ENCODE measurements around the gene ADCYAP1R1. TPM values are rescaled to one million over a fixed set of nuclear protein-coding genes. Genes with fewer than 3 reads are reported as not detected.
A peak's percentile ranks its signal among the peaks of the same experiment; 100 is the strongest.

ADCYAP1R1 gene
- polyA plus RNA-seq, 3 donors = not detected

- Mint-ChIP-seq H3K27ac (peak overlapping the region in 1 of 7 donors; percentile 11), H3K9me3 (peaks cover 0 to 3% (median 0%) of the 10 kb centered on the region in 7 donors), H3K4me1 (no peaks in the 10 kb centered on the region), H3K36me3 (no peaks in the 10 kb centered on the region), H3K27me3 (ENCODE audit: low read depth in 3 of 3) (peaks cover 0 to 13% (median 4%) of the 10 kb centered on the region in 3 donors), H3K4me3 (no peak overlapping the region)
- no peaks in the 10 kb centered on the region for H3K27me3 ChIP-seq (ENCODE audit: control insufficient read depth in 2 of 2, insufficient read depth in 2 of 2, low read length in 2 of 2)
- intact Hi-C loops (cut with micrococcal nuclease) = no loop called here
- no peak overlapping the region for H3K9ac ChIP-seq (ENCODE audit: insufficient read depth, low read length, poor library complexity, severe bottlenecking)
- no peaks in the 10 kb centered on the region for H3K79me2 ChIP-seq (ENCODE audit: insufficient read depth, low read length)
- H3K36me3 ChIP-seq (replicated peaks in 1 of 2; ENCODE audit: control insufficient read depth in 1 of 2, insufficient read depth in 2 of 2, low read length in 2 of 2) = no peaks in the 10 kb centered on the region
- H2AFZ ChIP-seq (ENCODE audit: insufficient read depth, low read depth, low read length, poor library complexity, severe bottlenecking) = no peak overlapping the region
- DNase-seq = no peak
- no peaks in the 10 kb centered on the region for H3K9me3 ChIP-seq (replicated peaks in 1 of 2; ENCODE audit: control insufficient read depth in 1 of 2, insufficient read depth in 1 of 2, low read length in 2 of 2)
- H3K4me1 ChIP-seq (ENCODE audit: control insufficient read depth in 1 of 2, insufficient read depth in 2 of 2, low read length in 2 of 2) = no peaks in the 10 kb centered on the region
- 89% methylated on average over 3 of the region's 3 CpGs for WGBS (ENCODE audit: insufficient coverage)
- H3K4me3 ChIP-seq (replicated peaks in 1 of 3; ENCODE audit: low read depth in 2 of 3, low read length in 3 of 3) = no peak overlapping the region
- no peak overlapping the region for H3K4me2 ChIP-seq (replicated peaks; ENCODE audit: extremely low read depth, low read length, poor library complexity, severe bottlenecking)
- TF ChIP-seq CTCF (IDR thresholded peaks at IDR 0.05) = no peak
- H4K20me1 ChIP-seq (ENCODE audit: insufficient read depth, low read length) = no peaks in the 10 kb centered on the region
- no peak overlapping the region for H3K27ac ChIP-seq (ENCODE audit: low read depth in 1 of 2, low read length in 2 of 2)
Observed at GRCh38 chr7:31129067-31129466, 77.0 kb downstream of the ADCYAP1R1 start.

GRCh38 chr7:31133497-31133896 lies 81.4 kb downstream of the ADCYAP1R1 start:
- WGBS (ENCODE audit: insufficient coverage) = 89% methylated on average over 2 of the region's 3 CpGs
- Histone ChIP-seq H3K9ac (ENCODE audit: insufficient read depth, low read length, poor library complexity, severe bottlenecking) (no peak overlapping the region), H3K27ac (ENCODE audit: low read depth in 1 of 2, low read length in 2 of 2) (no peak overlapping the region), H3K4me1 (ENCODE audit: control insufficient read depth in 1 of 2, insufficient read depth in 2 of 2, low read length in 2 of 2) (no peaks in the 10 kb centered on the region), H3K9me3 (replicated peaks in 1 of 2; ENCODE audit: control insufficient read depth in 1 of 2, insufficient read depth in 1 of 2, low read length in 2 of 2) (no peaks in the 10 kb centered on the region), H3K4me2 (replicated peaks; ENCODE audit: extremely low read depth, low read length, poor library complexity, severe bottlenecking) (no peak overlapping the region), H2AFZ (ENCODE audit: insufficient read depth, low read depth, low read length, poor library complexity, severe bottlenecking) (no peak overlapping the region), H4K20me1 (ENCODE audit: insufficient read depth, low read length) (no peaks in the 10 kb centered on the region), H3K36me3 (replicated peaks in 1 of 2; ENCODE audit: control insufficient read depth in 1 of 2, insufficient read depth in 2 of 2, low read length in 2 of 2) (no peaks in the 10 kb centered on the region), H3K4me3 (replicated peaks in 1 of 3; ENCODE audit: low read depth in 2 of 3, low read length in 3 of 3) (no peak overlapping the region), H3K79me2 (ENCODE audit: insufficient read depth, low read length) (no peaks in the 10 kb centered on the region), H3K27me3 (ENCODE audit: control insufficient read depth in 2 of 2, insufficient read depth in 2 of 2, low read length in 2 of 2) (no peaks in the 10 kb centered on the region)
- Mint-ChIP-seq H3K4me1 (peaks cover 4% of the 10 kb centered on the region), H3K27ac (no peak overlapping the region), H3K4me3 (no peak overlapping the region), H3K27me3 (ENCODE audit: low read depth in 3 of 3) (peaks cover 2 to 7% (median 2%) of the 10 kb centered on the region in 3 donors), H3K9me3 (peaks cover 0 to 5% (median 3%) of the 10 kb centered on the region in 7 donors), H3K36me3 (no peaks in the 10 kb centered on the region)
- no peak for TF ChIP-seq CTCF (IDR thresholded peaks at IDR 0.05)
- no peak for DNase-seq
- intact Hi-C loops (cut with micrococcal nuclease) = loop anchor here (5.0 to 10.0 kb wide), 2 partner anchors 601 to 604 kb away; no protein-coding TSS in a partner anchor
